ENCODE measurements around the gene BMP8A.

DNA sequence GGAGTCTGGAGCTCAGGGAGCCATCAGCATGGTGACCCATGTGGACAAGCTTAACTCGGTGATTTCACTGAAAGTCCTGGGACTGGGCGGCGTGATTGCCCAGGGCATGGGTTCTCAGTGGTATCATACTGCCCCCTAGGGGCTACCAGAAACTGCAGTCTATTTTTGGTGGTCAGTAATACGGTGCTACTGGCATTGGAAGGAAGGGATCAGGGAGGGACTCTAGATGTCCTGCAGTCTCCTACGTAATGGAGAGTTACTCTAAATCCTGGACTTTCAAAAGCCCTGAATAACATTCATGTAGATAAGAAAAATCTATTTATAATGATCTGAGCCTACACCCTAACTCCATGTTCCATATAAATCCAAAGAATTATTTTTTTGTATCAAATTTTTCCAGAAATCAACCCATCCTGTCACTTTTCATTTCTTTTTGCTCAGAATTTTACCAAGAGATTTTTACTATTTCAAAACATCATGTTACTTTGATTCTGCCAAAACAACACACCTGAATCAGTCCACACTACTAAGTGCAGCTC is 47.9 kb downstream of the BMP8A start:
- TF ChIP-seq CTCF (IDR thresholded peaks at IDR 0.05) (peak; percentile 84 to 90 (median 87)), EP300 (IDR thresholded peaks at IDR 0.05) (no peak), POLR2A (IDR thresholded peaks at IDR 0.05) (no peak)

All from gastroesophageal sphincter (tissue), 3 donors.